HL-60 (cell line): ENCODE measurements around the gene IGFN1.

ENCODE experiments used
- DNase-seq, 2 experiments: peaks; one replicate each; pipeline ENCODE4 v3.0.0-alpha.2; 2010 to 2020; ENCODE audit warnings: low read depth in 1 of 2, low spot score in 1 of 2
- H3K27ac ChIP-seq: fragments of 250-450 bp; sonication (Bioruptor Pico); replicated peaks from 2 replicates; pipeline ENCODE4 v1.5.1; 2020; ENCODE audit warnings: mild to moderate bottlenecking, moderate library complexity
- H3K27me3 ChIP-seq: fragments of 250-450 bp; sonication (Bioruptor Pico); 2 replicates; pipeline ENCODE4 v1.5.1; 2021; ENCODE audit warnings: mild to moderate bottlenecking, moderate library complexity; ENCODE audit not compliant: insufficient read depth, poor library complexity, severe bottlenecking
- H3K4me3 ChIP-seq: replicated peaks from 2 replicates; pipeline ENCODE4 v1.5.1; 2011; ENCODE audit warnings: mild to moderate bottlenecking, control low read depth, low read length; ENCODE audit not compliant: insufficient read depth
- GABPA ChIP-seq: IDR thresholded peaks from 2 replicates; pipeline ENCODE4 v1.6.1; 2012; ENCODE audit warnings: low read depth
- POLR2AphosphoS5 ChIP-seq: IDR thresholded peaks from 2 replicates; pipeline ENCODE4 v1.6.1; 2012; ENCODE audit warnings: low read depth
- SPI1 ChIP-seq: IDR thresholded peaks from 2 replicates; pipeline ENCODE4 v1.6.1; 2012; ENCODE audit warnings: low read depth, mild to moderate bottlenecking, borderline replicate concordance
- TF ChIP-seq, protein P1 (sequence below): IDR thresholded peaks from one replicate; pipeline ENCODE4 v1.5.1; 2011; ENCODE audit warnings: low read length, control low read depth, inconsistent platforms; ENCODE audit not compliant: insufficient read depth
- TF ChIP-seq, protein P2 (sequence below): IDR thresholded peaks from 2 replicates; pipeline ENCODE4 v1.6.1; 2012; ENCODE audit warnings: low read depth; ENCODE audit not compliant: insufficient replicate concordance

Gene IGFN1

GRCh38 chr1:201253411-201253810 is 62.8 kb downstream of the IGFN1 start:
- DNase-seq = no peak
- Histone ChIP-seq H3K4me3 (no peak overlapping the region), H3K27me3 (no peaks in the 10 kb centered on the region), H3K27ac (no peak overlapping the region)
- TF ChIP-seq, protein P1, sequence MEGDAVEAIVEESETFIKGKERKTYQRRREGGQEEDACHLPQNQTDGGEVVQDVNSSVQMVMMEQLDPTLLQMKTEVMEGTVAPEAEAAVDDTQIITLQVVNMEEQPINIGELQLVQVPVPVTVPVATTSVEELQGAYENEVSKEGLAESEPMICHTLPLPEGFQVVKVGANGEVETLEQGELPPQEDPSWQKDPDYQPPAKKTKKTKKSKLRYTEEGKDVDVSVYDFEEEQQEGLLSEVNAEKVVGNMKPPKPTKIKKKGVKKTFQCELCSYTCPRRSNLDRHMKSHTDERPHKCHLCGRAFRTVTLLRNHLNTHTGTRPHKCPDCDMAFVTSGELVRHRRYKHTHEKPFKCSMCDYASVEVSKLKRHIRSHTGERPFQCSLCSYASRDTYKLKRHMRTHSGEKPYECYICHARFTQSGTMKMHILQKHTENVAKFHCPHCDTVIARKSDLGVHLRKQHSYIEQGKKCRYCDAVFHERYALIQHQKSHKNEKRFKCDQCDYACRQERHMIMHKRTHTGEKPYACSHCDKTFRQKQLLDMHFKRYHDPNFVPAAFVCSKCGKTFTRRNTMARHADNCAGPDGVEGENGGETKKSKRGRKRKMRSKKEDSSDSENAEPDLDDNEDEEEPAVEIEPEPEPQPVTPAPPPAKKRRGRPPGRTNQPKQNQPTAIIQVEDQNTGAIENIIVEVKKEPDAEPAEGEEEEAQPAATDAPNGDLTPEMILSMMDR = no peak
- TF ChIP-seq, protein P2, sequence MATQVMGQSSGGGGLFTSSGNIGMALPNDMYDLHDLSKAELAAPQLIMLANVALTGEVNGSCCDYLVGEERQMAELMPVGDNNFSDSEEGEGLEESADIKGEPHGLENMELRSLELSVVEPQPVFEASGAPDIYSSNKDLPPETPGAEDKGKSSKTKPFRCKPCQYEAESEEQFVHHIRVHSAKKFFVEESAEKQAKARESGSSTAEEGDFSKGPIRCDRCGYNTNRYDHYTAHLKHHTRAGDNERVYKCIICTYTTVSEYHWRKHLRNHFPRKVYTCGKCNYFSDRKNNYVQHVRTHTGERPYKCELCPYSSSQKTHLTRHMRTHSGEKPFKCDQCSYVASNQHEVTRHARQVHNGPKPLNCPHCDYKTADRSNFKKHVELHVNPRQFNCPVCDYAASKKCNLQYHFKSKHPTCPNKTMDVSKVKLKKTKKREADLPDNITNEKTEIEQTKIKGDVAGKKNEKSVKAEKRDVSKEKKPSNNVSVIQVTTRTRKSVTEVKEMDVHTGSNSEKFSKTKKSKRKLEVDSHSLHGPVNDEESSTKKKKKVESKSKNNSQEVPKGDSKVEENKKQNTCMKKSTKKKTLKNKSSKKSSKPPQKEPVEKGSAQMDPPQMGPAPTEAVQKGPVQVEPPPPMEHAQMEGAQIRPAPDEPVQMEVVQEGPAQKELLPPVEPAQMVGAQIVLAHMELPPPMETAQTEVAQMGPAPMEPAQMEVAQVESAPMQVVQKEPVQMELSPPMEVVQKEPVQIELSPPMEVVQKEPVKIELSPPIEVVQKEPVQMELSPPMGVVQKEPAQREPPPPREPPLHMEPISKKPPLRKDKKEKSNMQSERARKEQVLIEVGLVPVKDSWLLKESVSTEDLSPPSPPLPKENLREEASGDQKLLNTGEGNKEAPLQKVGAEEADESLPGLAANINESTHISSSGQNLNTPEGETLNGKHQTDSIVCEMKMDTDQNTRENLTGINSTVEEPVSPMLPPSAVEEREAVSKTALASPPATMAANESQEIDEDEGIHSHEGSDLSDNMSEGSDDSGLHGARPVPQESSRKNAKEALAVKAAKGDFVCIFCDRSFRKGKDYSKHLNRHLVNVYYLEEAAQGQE = no peak
- TF ChIP-seq SPI1 = no peak
- TF ChIP-seq POLR2AphosphoS5 = no peak
- no peak for TF ChIP-seq GABPA

GRCh38 chr1:201253906-201254624 is 63.4 kb downstream of the IGFN1 start:
- no peak for DNase-seq
- Histone ChIP-seq H3K4me3 (no peak overlapping the region), H3K27ac (no peak overlapping the region), H3K27me3 (no peaks in the 10 kb centered on the region)
- TF ChIP-seq POLR2AphosphoS5 (no peak), SPI1 (no peak), GABPA (no peak)
- TF ChIP-seq, protein P2 = no peak
- TF ChIP-seq, protein P1 = no peak

- TF ChIP-seq POLR2AphosphoS5 = no peak
- TF ChIP-seq, protein P1 = peak; percentile 88
- no peak for TF ChIP-seq SPI1
- TF ChIP-seq, protein P2 = no peak
- TF ChIP-seq GABPA = no peak
- H3K27me3 ChIP-seq = peaks cover 3% of the 10 kb centered on the region
- H3K27ac ChIP-seq = no peak overlapping the region
- DNase-seq = peak in 1 of 2 experiments; percentile 35
- no peak overlapping the region for H3K4me3 ChIP-seq
These were observed 64.2 kb downstream of the IGFN1 start for GRCh38 chr1:201254625-201255478.
